ENCODE results near the gene CLIP1.

CLIP1 gene

DNA sequence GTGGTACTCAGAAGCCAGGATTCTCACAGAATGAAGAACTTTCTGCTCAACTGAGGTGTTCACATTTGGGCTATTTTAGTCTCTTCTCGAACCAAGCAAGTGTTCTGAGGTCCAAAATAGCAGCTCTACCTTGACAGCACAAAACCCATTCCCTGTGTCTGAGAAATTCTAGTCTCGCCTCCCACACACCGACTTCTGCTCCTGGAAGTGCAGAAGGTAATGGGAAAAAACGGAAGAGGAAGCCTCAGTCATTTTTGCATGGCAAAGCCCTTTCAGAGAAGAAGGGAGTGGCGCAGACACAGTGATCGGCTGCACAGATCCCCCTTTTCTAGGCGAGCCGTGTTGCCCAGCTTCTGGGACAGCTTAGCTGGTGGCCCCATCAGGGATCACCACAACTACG lies 125.0 kb downstream of the CLIP1 start:
- no peaks in the 10 kb centered on the region for H3K79me2 ChIP-seq (ENCODE audit: insufficient read depth, low read length)
- H3K4me1 ChIP-seq (ENCODE audit: insufficient read depth, low read length, severe bottlenecking): no peaks in the 10 kb centered on the region
- peaks cover 12% of the 10 kb centered on the region for H3K36me3 ChIP-seq (ENCODE audit: insufficient read depth, low read length)
- no peaks in the 10 kb centered on the region for H4K20me1 ChIP-seq (ENCODE audit: insufficient read depth, low read length)
- H3K4me3 ChIP-seq (ENCODE audit: low read depth, low read length, poor library complexity, severe bottlenecking): no peak overlapping the region
- no peak overlapping the region for H3K9ac ChIP-seq (ENCODE audit: low read length)
- no peaks in the 10 kb centered on the region for H3K9me3 ChIP-seq (ENCODE audit: low read length)
- no peaks in the 10 kb centered on the region for H3K27me3 ChIP-seq (ENCODE audit: insufficient read depth, low read length)
- no peak overlapping the region for H2AFZ ChIP-seq (ENCODE audit: low read length)
- TF ChIP-seq, protein P1, sequence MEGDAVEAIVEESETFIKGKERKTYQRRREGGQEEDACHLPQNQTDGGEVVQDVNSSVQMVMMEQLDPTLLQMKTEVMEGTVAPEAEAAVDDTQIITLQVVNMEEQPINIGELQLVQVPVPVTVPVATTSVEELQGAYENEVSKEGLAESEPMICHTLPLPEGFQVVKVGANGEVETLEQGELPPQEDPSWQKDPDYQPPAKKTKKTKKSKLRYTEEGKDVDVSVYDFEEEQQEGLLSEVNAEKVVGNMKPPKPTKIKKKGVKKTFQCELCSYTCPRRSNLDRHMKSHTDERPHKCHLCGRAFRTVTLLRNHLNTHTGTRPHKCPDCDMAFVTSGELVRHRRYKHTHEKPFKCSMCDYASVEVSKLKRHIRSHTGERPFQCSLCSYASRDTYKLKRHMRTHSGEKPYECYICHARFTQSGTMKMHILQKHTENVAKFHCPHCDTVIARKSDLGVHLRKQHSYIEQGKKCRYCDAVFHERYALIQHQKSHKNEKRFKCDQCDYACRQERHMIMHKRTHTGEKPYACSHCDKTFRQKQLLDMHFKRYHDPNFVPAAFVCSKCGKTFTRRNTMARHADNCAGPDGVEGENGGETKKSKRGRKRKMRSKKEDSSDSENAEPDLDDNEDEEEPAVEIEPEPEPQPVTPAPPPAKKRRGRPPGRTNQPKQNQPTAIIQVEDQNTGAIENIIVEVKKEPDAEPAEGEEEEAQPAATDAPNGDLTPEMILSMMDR (IDR thresholded peaks at IDR 0.05; ENCODE audit: low read length): no peak
- no peak for TF ChIP-seq EZH2 (IDR thresholded peaks at IDR 0.05; ENCODE audit: borderline replicate concordance, low read length)
- H3F3A ChIP-seq (ENCODE audit: insufficient read depth, low read length): no peaks in the 10 kb centered on the region
- H3K4me2 ChIP-seq (ENCODE audit: low read length): no peak overlapping the region
- no peak overlapping the region for H3K27ac ChIP-seq (ENCODE audit: low read depth, low read length, poor library complexity, severe bottlenecking)
- H3K9me2 ChIP-seq (ENCODE audit: low read depth, low read length): no peaks in the 10 kb centered on the region

DNA sequence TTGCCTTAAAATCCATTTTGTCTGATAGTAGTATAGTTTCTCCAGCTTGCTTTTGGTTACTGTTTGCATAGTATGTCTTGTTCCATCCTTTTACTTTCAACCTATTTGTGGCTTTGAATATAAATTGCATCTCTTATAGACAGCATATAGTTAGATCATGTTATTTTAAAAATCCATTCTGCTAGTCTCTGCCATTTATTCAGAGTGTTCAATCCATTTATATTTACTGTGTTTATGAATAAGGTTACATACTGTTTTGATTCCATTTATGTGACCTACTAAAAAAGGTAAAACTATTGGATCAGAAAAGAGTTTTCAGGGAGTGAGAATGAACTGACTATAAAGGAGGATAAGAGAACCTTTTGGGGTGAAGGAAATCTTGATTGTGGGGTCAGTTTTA lies 126.6 kb downstream of the CLIP1 start:
- Histone ChIP-seq H4K20me1 (ENCODE audit: insufficient read depth, low read length) (no peaks in the 10 kb centered on the region), H3K9me3 (ENCODE audit: low read length) (no peaks in the 10 kb centered on the region), H2AFZ (ENCODE audit: low read length) (no peak overlapping the region), H3K4me3 (ENCODE audit: low read depth, low read length, poor library complexity, severe bottlenecking) (no peak overlapping the region), H3K9ac (ENCODE audit: low read length) (no peak overlapping the region), H3K4me1 (ENCODE audit: insufficient read depth, low read length, severe bottlenecking) (no peaks in the 10 kb centered on the region), H3K36me3 (ENCODE audit: insufficient read depth, low read length) (peaks cover 12% of the 10 kb centered on the region), H3F3A (ENCODE audit: insufficient read depth, low read length) (no peaks in the 10 kb centered on the region), H3K27me3 (ENCODE audit: insufficient read depth, low read length) (no peaks in the 10 kb centered on the region), H3K79me2 (ENCODE audit: insufficient read depth, low read length) (no peaks in the 10 kb centered on the region), H3K9me2 (ENCODE audit: low read depth, low read length) (no peaks in the 10 kb centered on the region), H3K4me2 (ENCODE audit: low read length) (no peak overlapping the region), H3K27ac (ENCODE audit: low read depth, low read length, poor library complexity, severe bottlenecking) (no peak overlapping the region)
- TF ChIP-seq EZH2 (IDR thresholded peaks at IDR 0.05; ENCODE audit: borderline replicate concordance, low read length): no peak
- TF ChIP-seq, protein P1 (IDR thresholded peaks at IDR 0.05; ENCODE audit: low read length): no peak

DNA sequence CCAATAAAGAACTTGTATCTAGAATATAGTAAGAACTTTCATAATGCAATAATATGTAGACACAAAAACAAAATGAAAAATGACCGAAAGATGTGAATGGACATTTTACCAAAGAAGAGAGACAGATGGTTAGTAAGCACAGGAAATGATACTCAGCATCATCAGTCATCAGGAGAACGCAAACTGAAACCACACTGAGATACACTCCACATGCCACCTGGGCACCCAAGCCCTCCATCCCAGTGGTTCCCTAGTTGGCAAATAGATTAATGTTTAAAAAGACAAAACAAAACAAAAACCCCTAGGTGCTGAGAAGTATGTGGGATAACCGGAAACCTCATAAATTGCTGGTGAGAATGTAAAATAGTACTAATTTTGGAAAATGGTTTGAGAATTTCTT lies 129.4 kb downstream of the CLIP1 start:
- H3K27me3 ChIP-seq (ENCODE audit: insufficient read depth, low read length): no peaks in the 10 kb centered on the region
- H3K27ac ChIP-seq (ENCODE audit: low read depth, low read length, poor library complexity, severe bottlenecking): no peak overlapping the region
- TF ChIP-seq, protein P1 (IDR thresholded peaks at IDR 0.05; ENCODE audit: low read length): no peak
- no peak for TF ChIP-seq EZH2 (IDR thresholded peaks at IDR 0.05; ENCODE audit: borderline replicate concordance, low read length)
- no peaks in the 10 kb centered on the region for H3K4me1 ChIP-seq (ENCODE audit: insufficient read depth, low read length, severe bottlenecking)
- H3K9ac ChIP-seq (ENCODE audit: low read length): no peak overlapping the region
- H3K9me3 ChIP-seq (ENCODE audit: low read length): no peaks in the 10 kb centered on the region
- H4K20me1 ChIP-seq (ENCODE audit: insufficient read depth, low read length): no peaks in the 10 kb centered on the region
- no peaks in the 10 kb centered on the region for H3K79me2 ChIP-seq (ENCODE audit: insufficient read depth, low read length)
- H2AFZ ChIP-seq (ENCODE audit: low read length): no peak overlapping the region
- no peak overlapping the region for H3K4me2 ChIP-seq (ENCODE audit: low read length)
- H3K36me3 ChIP-seq (ENCODE audit: insufficient read depth, low read length): peaks cover 12% of the 10 kb centered on the region; the same call in 1 of the 2 replicates
- H3F3A ChIP-seq (ENCODE audit: insufficient read depth, low read length): no peaks in the 10 kb centered on the region
- H3K9me2 ChIP-seq (ENCODE audit: low read depth, low read length): no peaks in the 10 kb centered on the region
- H3K4me3 ChIP-seq (ENCODE audit: low read depth, low read length, poor library complexity, severe bottlenecking): no peak overlapping the region
